ENCODE measurements around the gene SORCS2. TPM values are rescaled to one million over a fixed set of nuclear protein-coding genes. Genes with fewer than 3 reads are reported as not detected.

SORCS2 gene
- total RNA-seq, 1 donor from 2014 or later = 2.8 TPM

DNA sequence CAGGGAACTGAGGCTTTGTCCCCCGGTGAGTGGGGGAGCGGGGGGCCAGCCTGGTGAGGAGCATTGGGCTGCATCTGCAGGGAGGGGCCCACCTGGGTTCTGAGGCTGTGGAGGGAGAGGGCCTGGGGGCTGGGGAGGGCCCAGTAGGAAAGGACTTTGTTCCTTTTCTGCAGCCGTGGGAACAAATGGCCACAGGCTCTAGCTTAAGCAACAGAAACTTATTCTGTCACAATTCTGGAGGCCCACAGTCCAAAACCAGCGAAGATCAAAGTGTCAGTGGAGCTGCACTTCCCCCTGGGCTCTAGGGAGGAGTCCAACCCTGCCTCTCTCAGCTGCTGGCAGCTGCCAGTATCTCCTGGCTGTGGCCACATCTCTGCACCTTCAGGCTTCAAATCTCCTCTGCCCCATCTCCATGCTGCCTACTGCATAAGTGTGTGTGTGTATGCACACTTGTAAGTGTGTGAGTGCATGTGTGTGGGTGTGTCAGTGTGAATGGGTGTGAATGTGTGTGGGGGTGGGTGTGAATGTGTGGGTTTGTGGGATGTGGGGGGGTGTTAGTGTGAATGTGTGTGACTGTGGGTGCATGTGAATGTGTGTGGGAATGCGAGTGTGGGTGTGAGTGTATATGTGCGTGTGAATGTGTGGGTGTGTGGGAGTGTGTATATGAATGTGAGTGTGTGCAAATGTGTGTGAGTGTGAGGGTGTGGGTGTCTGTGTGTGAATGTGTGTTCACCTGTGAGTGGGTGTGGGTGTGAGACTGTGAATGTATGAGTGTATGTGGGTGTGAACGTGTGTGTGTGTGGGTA is 446.8 kb downstream of the SORCS2 start:
- DNase-seq (ENCODE audit: low read depth) = no peak

DNA sequence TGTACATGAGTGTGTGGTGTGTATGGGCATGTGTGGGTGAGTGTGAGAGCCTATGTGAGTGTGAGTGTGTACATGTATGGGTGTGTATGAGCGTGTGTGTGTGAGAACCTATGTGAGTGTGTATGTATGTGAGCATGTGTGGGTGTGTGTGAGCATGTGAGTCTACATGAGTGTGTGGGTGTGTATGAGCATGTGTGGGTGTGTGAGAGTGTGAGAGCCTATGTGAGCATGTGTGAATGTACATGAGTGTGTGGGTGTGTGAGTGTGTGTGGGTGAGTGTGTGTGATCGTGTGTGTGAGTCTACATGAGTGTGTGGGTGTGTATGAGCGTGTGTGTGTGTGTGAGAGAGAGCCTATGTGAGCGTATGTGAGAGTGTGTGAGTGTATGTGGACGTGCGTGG is 447.8 kb downstream of the SORCS2 start:
- DNase-seq (ENCODE audit: low read depth) = no peak

DNA sequence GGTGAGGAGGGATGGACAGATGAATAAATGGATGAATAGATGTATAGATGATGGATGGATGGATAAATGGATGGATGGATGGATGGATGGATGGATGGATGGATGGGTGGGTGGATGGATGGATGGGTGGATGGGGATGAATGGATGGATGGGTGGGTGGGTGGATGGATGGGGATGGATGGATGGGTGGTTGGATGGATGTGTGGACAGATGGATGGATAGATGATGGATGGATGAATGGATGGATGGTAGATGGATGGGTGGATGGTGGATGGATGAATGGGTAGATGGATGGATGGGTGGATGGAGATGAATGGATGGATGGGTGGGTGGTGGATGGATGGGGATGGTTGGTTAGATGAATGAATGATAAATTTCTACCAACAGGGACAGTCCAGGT is 449.4 kb downstream of the SORCS2 start:
- no peak for DNase-seq (ENCODE audit: low read depth)

DNA sequence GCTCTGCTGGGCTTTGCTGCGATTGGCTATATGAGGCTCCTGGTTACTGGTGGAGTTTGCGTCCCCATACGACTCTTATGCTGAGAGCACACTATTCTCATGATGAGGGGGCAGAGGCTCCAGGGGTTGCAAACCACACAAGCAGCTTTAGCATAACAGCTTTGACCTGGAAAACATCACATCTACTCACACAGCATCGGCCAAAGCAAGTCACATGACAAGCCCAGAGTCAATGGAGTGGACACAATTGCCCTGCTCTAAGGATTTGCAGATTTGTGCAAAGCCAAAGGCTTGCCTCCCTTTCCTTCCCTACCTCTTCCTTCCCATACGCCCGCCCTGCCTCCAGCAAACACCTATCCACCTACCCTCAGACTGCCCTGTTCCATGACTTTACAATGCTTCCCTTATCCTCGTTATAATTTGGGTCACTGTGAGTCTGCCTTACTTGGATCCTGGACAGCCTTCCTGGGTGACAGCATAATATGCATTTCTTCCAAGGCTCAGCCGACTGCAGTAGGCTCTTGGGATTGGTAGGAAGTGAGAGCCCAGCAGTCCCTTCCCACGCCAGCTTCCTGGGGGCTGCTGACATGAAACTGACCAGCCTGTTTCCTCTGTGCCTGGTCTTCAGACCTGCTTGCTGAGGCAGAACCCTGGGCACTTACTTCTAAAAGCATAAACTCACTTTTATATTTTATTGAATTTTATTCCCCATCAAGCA is 450.6 kb downstream of the SORCS2 start:
- no peak for DNase-seq (ENCODE audit: low read depth)

DNA sequence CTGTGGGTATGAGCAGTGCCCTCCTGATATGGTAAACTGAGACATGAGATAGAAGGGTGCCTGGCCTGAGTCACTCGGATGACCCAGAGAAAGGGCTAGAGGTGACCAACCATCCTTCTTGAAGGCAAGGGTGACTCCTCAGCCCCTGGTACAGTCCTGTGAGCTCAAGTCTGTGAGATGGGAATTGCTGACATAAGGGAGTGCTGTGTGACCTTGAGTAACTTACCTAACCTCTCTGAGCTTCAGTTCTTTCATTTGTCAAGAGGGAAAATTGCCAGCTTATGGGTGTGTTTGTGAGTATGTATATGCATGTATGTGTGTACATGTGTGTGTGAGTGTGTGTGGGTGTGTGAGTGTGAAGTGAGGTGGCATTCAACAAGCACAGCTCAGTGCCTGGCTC is 452.8 kb downstream of the SORCS2 start:
- no peak for DNase-seq (ENCODE audit: low read depth)

DNA sequence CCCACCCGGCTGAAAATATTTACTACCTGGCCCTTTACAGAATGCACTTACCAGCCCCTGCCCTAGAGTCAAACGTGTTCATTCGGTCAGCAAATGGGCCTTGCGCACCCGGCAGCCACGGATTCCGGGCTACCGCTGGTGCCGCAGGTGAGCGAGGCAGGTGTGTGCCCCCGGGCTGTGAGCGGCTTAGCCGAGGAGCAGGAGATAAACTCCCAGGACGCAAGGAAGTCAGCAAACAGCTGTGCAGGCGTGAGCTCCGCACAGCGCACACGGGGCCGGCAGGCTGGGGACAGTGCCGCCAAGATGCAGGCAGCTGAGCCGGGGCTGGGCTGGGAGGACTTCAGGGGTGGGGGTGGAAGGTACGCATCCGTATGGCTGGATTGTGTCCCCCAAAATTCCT is 453.6 kb downstream of the SORCS2 start:
- no peak for DNase-seq (ENCODE audit: low read depth)

DNA sequence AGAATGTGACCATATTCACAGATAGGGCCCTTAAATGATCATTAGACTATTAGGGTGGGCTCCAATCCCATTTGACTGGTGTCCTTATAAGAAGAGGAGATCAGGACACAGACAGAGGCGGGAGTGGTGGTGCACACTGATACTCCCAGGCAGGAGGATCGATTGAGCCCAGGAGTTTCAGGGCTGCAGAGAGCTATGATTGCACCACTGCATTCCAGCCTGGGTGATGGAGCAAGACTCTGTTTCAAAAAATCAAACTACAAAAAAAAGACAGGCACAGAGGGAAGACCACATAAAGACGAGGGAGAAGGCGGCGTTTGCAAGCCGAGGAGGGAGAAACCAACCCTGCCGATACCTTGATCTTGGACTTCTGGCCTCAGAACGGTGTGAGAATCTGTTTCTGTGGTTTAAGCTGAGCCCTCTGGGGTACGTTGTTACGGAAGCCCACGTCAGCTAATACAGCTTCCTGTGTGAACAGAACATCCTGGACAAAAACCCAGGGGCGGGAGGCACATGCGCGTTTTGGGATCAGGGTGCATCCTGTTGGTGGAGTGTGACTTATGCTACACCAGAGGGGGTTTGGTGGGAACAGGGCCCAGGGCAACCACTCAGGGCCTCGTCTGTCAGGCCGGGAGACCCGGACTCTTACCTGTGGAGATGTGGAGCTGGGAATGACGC is 454.2 kb downstream of the SORCS2 start:
- no peak for DNase-seq (ENCODE audit: low read depth)

DNA sequence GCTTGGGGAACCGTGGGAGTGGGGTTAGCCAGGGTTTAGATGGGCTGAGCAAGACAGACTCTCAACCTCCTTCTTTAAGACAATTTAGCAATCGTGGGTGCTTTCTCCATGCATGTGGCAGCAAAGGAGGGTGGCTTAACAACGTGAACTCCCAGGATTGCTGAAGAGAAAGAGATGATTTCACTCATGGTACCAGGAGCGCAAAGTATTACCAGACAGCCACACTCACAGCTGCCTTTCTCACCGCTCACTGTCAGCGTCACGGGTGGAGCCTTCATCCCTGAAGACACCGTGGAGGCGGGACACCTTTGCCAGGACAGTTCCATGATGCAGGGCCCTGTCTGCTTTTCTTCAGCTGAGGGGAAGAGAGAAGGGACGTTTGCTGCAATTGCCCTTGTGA is 454.8 kb downstream of the SORCS2 start:
- no peak for DNase-seq (ENCODE audit: low read depth)

DNA sequence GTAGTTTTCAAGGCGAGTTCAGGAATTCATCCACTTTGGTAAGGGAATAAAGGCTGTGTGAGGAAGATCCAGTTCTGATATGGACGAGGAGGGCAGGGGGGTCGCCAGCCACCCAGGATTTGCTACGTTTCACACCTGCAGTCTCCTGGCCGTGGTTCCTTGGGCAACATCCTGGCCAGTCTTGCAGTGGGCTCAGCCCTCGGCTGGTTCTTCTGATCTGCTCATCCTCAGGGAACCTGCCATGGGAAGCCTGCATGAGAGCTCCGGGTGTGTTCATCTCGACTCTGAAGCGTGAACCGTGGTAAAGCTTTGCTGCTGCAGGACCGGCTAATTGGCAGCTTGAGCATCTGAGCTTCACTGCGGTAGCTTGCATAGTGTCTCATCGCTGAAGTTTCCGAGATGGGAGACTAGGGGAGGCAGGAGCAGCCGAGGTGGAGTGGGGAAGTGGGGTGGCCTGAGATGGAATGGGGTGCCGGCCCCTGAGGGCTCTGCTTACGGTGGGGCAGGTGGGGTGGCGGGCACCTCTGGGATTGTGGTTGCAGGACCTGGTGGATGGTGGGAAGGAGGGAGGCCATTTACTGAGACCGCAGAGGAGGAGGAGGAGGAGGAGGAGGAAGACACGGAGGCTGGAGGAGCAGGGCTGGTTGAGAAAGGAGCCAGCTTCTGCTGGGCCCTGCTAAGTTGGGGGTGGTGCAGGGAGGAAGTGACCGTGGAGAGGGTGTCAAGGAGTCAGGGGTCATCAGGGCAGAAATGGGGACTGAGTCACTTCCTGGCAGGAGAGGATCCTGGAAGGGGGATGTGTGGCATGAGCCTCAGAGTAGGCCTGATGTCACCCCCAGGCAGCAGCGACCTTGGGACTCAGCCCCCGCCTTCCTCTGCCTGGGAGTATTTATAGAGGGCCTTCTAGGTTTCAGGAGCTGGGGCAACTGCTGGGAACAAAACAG is 455.5 kb downstream of the SORCS2 start:
- no peak for DNase-seq (ENCODE audit: low read depth)

DNA sequence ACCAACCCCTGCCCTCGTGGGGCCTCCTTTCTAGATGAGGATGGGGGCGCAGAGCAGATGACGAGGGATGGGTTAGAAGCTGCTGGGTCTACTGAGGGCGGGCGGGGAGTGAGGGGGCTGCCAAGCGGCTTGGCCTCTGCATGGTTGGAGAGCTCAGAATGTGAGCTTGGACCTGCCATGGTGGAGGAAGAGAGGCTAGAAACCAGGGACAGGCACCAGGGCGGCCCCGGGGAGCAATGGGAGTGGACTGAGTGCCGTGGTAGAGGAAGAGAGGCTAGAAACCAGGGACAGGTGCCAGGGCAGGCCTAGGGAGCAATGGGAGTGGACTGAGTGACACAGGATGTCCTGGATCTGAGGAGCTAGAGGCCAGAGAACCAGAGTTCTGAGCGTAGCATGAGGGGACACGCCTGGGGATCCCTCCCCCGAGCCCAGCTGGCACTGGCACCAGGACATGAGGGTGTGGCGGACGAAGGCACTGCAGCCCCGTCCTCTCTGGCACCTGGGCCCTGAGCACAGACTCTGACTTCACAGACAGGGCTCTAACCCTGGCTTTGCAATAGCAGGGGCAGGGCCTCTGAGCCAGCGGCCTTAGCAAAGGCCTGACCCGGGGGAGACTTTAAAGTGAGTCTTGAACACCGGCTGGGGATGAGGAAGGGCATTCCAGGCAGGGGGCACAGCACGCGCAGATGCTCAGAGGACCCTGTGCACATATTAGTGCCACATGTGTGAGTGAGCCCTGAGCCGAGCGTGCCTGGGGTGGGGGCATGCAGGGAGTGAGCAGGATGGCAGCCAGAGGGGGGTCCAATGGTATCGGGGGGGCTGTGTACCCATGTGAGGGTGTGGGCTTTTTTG is 456.4 kb downstream of the SORCS2 start:
- DNase-seq (ENCODE audit: low read depth) = no peak

DNA sequence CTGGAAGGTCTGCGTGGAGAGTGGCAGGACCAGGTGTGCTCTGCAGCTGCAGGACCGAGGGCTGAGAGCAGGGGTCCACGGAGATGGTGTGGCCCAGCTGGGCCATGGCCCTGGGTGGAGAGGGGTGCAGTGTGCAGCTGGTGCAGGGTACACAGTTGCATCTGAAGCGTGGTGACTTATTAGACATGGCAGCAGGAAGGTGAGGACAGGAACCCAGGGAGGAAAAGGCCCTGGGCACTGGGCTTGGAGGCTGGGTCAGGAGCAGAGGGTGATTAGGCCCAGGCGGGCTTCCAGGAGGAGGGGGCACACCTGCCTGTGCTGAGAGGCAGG is 457.0 kb downstream of the SORCS2 start:
- no peak for DNase-seq (ENCODE audit: low read depth)

DNA sequence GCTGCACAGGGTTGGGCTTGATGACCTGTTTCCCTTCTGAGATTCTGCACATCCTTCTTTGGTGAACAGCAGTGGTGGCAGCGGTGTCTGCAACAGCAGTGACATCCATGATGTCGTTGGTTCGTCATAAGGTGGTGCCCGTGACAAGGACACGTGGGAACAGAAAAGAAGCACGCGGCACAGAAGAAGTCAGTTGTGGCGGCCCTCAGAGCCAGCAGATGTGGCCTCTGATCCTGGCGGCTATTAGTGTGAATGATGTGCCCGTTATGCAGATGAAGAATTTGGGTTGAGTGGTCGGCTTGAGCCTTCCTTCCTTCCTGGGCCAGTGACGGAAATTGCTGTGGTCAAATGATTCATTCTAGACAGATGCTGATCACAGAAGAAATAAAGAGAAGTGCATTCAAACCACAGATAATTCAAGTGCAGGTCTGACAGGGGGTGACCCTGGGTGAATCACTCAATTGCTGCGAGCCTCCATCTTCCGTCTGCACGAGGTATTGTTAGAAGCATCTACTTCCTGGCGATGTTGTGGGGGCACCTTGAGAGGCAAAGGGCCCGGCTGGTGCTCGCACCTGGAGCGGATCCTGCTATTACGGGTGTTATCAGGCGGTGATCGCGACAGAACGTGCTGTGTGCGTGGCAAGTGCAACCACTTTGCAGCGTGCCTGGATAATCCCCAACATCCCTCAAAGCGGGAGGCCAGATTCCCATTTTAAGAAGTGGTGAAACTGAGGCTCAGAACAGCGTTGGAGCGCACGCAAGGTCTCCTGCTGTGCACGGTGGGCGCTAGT is 457.6 kb downstream of the SORCS2 start:
- DNase-seq (ENCODE audit: low read depth) = peak; percentile 95

DNA sequence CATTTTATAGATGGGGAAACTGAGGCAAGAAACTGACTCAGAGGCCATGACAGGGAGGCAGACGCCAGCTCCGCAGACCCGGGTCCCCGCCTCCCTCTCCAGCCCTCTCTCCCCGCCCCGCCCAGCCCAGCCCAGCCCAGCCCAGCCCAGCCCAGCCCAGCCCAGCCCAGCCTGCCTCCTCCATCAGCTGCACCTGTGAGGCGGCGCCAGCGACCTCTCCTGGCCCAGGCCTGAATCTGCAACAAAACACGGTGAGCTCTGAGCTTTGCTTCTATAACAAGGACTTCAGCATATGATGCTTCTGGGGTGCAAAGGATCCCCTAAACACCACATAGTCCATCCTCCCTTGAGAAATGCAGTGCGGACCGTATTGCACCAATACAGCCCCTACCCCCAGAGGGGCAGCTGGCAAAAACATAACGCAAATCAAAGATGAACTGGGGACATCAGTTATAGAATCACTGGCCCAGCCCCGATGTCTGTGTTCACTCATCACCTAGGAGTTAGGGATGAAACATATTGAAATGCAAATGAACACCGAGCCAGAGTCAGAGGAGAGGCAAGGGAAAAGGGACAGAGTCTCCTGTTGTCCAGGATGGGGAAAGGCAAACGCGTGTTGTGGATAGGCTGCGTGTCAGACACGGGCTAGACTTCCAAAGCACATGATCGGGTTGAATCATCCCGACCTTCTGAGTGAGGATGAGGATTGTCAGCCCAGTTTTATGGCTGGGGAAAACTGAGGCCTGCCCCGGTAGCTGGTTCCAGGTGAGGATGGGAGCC is 458.5 kb downstream of the SORCS2 start:
- DNase-seq (ENCODE audit: low read depth) = no peak

DNA sequence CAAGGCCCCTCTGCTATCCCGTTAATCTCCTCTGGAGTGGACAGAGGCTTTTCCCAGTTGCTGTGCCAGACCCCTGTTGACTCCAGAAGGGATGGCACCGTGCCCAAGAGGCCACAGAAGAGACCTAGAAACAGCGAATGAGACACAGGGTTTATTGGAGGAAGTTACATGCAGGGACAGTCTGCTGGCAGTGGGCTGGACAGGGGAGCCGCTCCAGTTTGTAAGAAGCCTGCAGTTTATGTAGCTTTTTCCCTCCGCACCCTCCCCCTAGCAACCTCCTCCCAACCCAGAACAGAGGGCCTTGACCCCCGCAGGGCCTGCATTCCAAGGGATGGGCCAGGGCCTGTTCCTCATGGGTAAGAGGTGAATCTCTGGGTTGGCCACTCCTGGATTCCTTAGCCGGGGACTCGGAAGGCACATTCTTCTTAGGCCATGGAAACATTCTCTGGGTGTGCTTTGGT is 459.2 kb downstream of the SORCS2 start:
- DNase-seq (ENCODE audit: low read depth) = peak; percentile 75

DNA sequence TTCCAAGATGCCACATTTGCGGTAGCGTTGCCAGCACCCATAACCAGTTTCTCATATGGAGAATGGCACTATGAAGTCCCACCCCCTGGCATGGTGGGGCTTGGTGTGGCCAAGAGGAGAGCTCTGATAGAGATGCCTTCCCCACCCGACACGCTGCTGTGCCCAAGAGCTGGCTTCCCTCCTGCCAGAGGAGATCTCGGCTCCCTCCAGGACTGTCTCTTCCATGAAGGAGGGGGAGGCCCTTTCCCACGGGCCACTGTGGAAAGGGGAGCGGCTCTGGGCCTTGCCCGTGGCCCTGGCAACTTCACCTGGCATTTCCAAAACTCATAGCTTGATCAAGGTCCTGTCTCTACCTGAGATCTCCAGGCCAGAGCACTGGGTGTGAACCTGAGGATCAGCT is 459.7 kb downstream of the SORCS2 start:
- DNase-seq (ENCODE audit: low read depth) = no peak

DNA sequence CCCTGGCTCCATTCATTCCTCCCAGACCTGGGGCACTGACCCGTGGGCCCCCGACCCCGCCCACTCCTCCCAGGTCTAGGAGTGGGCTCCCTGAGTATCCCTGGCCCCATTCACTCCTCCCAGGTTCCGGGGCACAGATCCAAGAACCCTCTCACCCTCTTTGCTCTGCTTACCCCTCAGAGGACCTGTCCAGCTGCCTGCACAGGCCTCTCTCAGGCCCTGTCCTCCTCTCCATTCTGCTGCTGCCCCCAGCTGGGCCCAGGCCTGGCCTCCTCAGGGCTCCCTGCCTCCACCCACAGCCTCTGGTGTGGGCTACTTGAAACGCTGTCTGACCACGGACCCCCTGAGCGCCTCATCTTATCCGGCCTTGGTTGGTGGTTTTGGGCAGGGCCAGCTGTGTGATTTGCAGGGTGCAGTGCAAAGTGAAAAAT is 460.1 kb downstream of the SORCS2 start:
- DNase-seq (ENCODE audit: low read depth) = no peak

DNA sequence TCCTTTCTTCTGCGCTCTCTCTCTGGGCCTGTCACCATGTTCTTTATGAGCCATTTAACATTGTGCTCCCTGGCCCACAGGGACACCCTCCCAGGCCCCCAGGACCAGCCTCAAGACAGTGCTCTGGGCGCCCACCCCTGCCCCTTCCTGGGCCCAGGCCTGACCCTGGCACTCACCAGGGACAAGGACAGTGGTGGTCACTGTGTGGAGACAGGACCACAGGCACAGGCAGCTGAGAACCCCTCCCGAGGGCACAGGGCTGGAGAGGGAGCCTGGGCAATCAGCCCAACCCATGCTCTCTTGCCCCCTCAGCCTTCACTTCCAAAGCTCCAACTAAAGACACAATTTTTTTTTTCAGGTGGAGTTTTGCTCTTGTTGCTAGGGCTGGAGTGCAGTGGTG is 460.6 kb downstream of the SORCS2 start:
- peak; percentile 22 for DNase-seq (ENCODE audit: low read depth)

All from myocyte (in vitro differentiated cells).